Neutrophil (primary cell): Measurements from ENCODE around the gene ASB18.

Experiments
- H3K27ac ChIP-seq: fragments of 200-600 bp; sonication (generic); 2 replicates; pipeline ENCODE4 v1.5.1; 2016; ENCODE audit warnings: mild to moderate bottlenecking, moderate library complexity
- H3K27me3 ChIP-seq: fragments of 200-600 bp; sonication (generic); 2 replicates; pipeline ENCODE4 v1.6.0; 2016; ENCODE audit warnings: mild to moderate bottlenecking
- H3K36me3 ChIP-seq: fragments of 200-600 bp; sonication (generic); 2 replicates; pipeline ENCODE4 v1.5.1; 2017
- H3K4me1 ChIP-seq, 2 experiments: fragments of 200-600 bp in 1 of 2; sonication (generic) in 1 of 2; 1 replicate in 1 of 2; 2 replicates in 1 of 2; pipeline versions ENCODE4 v1.5.1 to v1.6.1; 2013 to 2016; ENCODE audit warnings: low read depth in 1 of 2, low read length in 1 of 2, mild to moderate bottlenecking in 1 of 2, moderate library complexity in 1 of 2; ENCODE audit not compliant: control insufficient read depth in 1 of 2, insufficient read depth in 1 of 2
- H3K4me3 ChIP-seq, 2 experiments: fragments of 200-600 bp in 1 of 2; sonication (generic) in 1 of 2; 1 replicate in 1 of 2; 2 replicates in 1 of 2; pipeline ENCODE4 v1.5.1; 2013 to 2016; ENCODE audit warnings: low read depth in 1 of 2, low read length in 1 of 2, mild to moderate bottlenecking in 1 of 2, moderate library complexity in 1 of 2
- H3K9me3 ChIP-seq: fragments of 200-600 bp; sonication (generic); 2 replicates; pipeline ENCODE4 v1.5.1; 2016
- CTCF ChIP-seq: fragments of 200-600 bp; sonication (generic); IDR thresholded peaks from 2 replicates; pipeline ENCODE4 v1.5.1; 2016; ENCODE audit warnings: antibody characterized with exemption

Gene ASB18

DNA sequence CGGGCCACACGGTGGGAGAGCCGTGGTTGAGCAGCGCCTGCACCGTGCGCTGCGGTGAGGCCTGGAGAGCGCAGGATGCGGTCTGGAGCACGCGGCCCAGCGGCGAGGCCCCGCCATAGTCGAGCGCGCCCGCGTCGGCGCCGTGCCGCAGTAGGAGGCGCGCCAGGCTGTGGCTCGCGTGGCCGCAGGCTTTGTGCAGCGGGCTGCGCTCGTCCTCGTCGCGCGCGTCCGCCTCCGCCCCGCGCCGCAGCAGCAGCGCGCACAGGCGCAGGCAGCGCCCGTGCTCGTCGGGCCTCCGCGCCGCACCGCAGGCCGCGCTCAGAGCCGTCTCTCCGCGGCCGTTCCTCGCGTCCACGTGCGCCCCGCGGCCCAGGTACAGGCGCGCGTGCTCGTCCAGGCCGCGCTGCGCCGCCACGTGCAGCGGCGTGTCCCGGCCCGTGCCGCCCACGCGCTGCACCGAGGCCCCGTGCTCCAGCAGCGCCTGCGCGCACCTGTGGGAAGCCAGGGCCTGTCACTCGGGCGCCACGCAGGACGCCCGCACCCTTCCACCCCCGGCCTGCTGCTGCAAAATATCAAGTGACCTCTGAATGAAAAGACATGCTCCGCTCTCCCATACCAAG is 49.7 kb downstream of the ASB18 start:
- no peak for TF ChIP-seq CTCF
- Histone ChIP-seq H3K9me3 (no peaks in the 10 kb centered on the region), H3K27ac (no peak overlapping the region), H3K4me1 (no peaks in the 10 kb centered on the region), H3K4me3 (no peak overlapping the region), H3K36me3 (no peaks in the 10 kb centered on the region), H3K27me3 (peaks cover 35% of the 10 kb centered on the region)

DNA sequence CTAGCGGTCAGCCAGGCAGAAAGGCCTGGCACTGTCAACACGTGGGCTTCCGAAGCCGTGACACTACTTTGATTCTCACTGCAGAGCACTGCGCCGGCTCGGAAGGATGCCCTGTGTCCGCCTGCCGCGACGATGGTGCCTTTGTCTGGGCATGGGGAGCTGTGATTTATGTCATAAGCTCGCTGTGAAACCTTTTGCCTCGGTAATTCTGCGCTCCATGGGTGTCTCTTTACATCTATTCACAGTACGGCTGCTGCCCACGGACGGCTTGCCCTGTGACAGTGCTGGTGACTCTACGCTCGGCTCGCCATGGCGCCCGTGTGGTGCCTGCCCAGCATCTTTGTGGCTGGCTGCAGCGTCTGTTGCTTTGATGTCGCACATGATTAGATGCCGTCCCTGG is 52.9 kb downstream of the ASB18 start:
- H3K36me3 ChIP-seq = no peaks in the 10 kb centered on the region
- no peak for TF ChIP-seq CTCF
- no peaks in the 10 kb centered on the region for H3K4me1 ChIP-seq
- peaks cover 35% of the 10 kb centered on the region for H3K27me3 ChIP-seq
- no peak overlapping the region for H3K4me3 ChIP-seq
- no peaks in the 10 kb centered on the region for H3K9me3 ChIP-seq
- no peak overlapping the region for H3K27ac ChIP-seq

GRCh38 chr2:236210536-236210935 is 53.7 kb downstream of the ASB18 start:
- Histone ChIP-seq H3K4me1 (no peaks in the 10 kb centered on the region), H3K27me3 (peaks cover 31% of the 10 kb centered on the region), H3K36me3 (no peaks in the 10 kb centered on the region), H3K9me3 (no peaks in the 10 kb centered on the region), H3K4me3 (no peak overlapping the region), H3K27ac (no peak overlapping the region)
- TF ChIP-seq CTCF = no peak

GRCh38 chr2:236209996-236210395 is 54.2 kb downstream of the ASB18 start:
- Histone ChIP-seq H3K27me3 (peaks cover 26% of the 10 kb centered on the region), H3K36me3 (no peaks in the 10 kb centered on the region), H3K27ac (no peak overlapping the region), H3K4me3 (no peak overlapping the region), H3K9me3 (no peaks in the 10 kb centered on the region), H3K4me1 (no peaks in the 10 kb centered on the region)
- TF ChIP-seq CTCF = no peak

DNA sequence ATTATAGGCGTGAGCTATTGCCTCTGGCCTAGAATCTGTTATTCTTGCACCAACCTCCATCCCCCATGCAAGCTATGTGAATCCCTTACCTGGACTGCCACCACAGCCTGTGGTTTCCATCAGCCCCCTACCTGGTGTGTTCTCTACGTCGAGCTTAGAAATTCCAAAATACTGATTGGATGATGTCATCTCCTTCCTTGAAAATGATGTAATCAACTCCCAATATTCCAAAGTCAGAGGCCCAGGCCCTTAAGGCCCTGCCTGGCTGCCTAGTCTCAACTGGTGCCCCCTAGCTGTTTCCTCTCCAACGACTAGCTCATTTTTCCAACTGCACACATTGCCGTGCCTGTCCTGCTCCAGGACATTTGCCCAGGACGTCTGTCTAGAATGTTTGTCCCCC is 54.7 kb downstream of the ASB18 start:
- Histone ChIP-seq H3K4me1 (no peaks in the 10 kb centered on the region), H3K4me3 (no peak overlapping the region), H3K9me3 (no peaks in the 10 kb centered on the region), H3K27ac (no peak overlapping the region), H3K27me3 (peaks cover 22% of the 10 kb centered on the region), H3K36me3 (no peaks in the 10 kb centered on the region)
- TF ChIP-seq CTCF = no peak
